LoVo (cell line): ENCODE measurements around the gene CADM3.

Source experiments
- DNase-seq: peaks from one replicate; pipeline ENCODE4 v3.0.0-alpha.2; 2016; ENCODE audit warnings: low spot score

CADM3 gene

GRCh38 chr1:159175571-159175970 is 4.2 kb downstream of the CADM3 start:
- no peak for DNase-seq

GRCh38 chr1:159177272-159177907 is 6.0 kb downstream of the CADM3 start:
- DNase-seq: peak; percentile 81

- no peak for DNase-seq
Measured at GRCh38 chr1:159179906-159180305, 8.5 kb downstream of the CADM3 start.

DNA sequence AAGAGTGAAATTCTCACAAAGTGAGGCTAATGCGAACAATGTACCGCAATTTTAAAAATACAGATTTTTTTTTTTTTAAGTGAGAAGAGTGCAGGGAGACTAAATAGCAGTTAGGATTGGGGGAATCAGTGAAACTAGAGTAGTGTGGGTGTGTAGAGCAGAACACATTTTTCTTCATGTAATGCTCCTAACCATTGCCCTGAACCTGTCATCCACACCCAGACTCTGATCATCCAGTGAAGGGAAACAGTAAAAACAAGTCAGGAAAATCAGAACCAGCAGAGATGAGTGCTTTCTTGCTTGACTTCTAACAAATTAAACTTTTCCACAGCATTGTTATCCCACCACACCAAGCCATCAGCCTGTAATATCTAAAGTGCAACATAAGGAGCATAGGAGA is 9.1 kb downstream of the CADM3 start:
- DNase-seq: no peak

DNA sequence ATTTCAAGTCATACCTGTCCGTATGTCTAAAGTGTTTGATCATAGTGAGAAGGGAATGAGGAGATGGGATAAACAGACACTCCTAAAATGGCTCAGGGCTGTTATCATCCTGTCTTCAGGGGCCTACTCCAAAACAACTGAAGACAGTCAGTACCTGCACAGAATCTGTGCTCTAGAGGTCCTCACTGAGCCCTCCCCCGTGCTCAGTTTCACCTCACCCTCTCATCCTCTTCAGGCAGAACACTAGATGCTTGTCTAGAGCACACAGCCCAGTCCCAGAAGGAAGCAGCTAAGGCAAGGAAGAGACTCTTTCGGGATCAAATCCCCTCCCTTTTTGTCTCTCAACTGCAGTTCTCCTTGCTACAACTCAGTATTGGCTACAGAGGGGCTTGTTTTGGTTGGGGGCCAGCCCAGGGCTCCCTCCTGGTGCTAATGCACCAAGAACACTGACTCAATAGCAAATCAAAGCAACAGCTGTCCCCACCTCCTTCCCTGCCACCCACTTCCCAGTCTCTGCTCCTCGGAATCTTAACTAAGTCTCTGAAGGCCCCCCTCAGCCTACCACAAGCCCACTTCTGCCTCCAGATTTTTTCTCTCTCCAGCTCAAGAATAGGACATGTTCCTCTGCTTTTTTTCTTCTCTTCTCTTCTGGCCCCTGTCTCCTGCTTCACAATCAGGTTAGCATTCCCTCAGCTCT is 10.1 kb downstream of the CADM3 start:
- DNase-seq: no peak

DNA sequence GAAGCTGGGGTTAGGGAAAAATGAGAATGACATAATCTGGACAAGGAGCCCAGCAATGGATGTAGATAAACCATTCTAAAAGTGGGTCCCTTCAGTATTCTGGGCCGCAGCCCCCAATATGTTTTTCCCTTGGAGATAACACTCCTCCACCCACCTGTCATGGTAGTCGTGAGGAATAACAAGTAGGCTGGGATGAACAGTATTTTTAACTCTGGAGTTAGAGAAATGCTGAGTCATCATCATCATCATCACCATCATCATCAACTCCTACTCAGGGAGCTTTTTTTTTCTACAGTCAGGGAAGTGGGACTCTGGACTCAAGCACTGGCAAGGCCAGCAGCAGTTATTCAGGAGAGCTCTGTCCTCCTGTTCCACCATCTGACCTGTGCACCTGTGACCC is 12.8 kb downstream of the CADM3 start:
- DNase-seq: no peak

DNA sequence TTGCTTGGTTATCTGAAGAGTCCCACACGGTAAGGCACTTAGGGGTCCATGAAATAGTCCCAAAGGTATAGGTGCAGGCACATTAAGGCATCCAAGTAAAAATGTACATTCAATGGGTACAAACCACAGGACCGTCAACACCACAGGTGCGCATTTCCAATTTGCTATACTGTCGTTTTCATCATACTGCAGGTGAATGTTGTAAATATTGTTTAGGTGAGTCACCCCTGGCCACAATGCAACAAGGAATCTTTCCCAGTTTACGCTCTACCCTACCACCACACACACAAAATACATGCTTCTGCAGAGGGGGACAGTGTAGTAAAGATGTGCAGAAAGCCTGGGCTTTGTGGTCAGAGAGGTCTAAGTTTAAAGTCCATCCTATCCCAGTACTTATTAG is 13.7 kb downstream of the CADM3 start:
- peak; percentile 27 for DNase-seq

- no peak for DNase-seq
Measured at GRCh38 chr1:159187033-159187432, 15.6 kb downstream of the CADM3 start.

GRCh38 chr1:159187647-159188374 is 16.4 kb downstream of the CADM3 start:
- no peak for DNase-seq

DNA sequence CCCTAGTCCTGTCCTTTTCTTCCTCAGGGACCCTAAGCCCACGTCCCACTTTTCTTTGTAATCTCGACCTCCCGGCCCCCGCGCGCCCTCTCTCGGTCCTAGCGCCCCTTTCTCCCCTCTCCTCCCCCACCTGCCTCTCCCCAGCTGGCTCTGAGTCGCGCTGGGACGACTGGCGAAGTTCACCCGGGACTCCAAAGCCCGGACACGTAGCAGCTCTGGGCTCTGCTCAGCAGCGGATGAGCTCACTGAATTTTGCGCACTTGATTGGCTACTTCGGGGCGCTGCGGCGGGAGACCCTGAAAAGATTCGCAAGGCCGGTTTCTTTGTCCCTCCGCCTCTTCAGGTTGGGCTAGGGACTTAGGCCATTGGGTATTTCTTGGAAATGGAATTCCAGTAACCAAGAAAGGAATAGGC is 17.0 kb downstream of the CADM3 start:
- DNase-seq: no peak

DNA sequence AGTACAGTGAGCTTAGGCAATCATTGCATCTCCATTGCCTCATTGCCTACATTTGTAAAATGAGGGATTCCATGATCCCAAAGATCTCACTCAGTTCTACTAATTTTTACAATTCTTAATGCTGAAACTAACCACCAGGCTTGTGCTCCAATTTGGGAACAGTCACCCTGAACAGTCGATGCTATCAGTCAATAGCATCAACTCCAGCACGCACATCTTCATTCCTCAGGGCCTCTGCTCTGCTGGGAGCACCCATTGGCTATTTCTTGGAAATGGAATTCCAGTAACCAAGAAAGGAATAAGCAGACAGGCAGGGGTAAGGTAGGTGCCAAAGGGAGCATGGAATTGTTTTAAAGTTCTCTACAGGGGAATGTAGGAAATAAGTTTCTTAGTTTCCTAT is 19.0 kb downstream of the CADM3 start:
- no peak for DNase-seq

DNA sequence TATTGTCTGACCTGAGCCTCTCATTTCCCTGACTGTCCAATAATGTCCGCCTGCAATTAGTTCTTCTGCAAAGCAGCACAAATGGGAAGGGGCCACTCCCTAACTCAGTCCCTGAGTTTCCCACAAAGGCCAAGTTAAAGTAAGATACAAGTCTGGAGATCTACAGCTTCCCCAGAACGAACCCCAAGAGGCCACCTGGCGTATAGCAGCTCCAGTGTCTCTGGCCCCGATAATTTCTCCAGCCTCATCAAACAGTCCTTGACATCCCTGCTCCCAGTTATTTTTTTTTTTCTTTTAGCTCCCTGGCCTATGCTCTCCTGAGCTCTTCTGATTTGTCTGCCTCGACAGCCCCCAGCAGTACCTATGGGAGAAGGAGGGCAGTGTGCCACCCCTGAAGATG is 25.1 kb downstream of the CADM3 start:
- no peak for DNase-seq

- DNase-seq: peak; percentile 59
Measured at GRCh38 chr1:159197561-159198557, 26.4 kb downstream of the CADM3 start.

DNA sequence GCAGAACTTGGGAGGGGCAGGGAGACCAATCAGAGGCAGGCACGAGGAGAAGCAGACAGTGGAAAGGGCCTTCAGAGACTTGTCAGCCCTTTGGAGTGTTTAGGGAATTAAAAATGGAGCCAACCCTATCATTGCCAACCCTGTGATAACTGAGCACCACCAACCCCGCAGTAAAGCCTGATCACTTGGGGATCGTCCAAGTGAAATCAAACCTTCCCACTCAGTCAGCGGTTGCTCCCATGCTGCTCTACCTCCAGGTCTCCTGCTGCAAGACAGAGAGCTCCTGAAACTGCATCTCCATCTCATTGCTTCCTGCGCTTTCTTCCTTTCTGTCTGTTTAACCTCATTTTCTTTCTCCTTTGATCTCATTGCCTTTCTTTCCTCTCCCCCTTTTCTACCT is 28.5 kb downstream of the CADM3 start:
- no peak for DNase-seq

DNA sequence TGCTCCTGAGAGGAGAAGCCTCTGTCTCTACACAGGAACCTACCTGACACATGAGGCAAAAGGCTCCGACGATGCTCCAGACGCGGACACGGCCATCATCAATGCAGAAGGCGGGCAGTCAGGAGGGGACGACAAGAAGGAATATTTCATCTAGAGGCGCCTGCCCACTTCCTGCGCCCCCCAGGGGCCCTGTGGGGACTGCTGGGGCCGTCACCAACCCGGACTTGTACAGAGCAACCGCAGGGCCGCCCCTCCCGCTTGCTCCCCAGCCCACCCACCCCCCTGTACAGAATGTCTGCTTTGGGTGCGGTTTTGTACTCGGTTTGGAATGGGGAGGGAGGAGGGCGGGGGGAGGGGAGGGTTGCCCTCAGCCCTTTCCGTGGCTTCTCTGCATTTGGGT is 29.4 kb downstream of the CADM3 start:
- DNase-seq: no peak

GRCh38 chr1:159201642-159202041 is 30.2 kb downstream of the CADM3 start:
- no peak for DNase-seq

- no peak for DNase-seq
Measured at GRCh38 chr1:159203610-159204009, 32.2 kb downstream of the CADM3 start.

- no peak for DNase-seq
Measured at GRCh38 chr1:159204161-159205141, 33.0 kb downstream of the CADM3 start, which contains the start of gene ACKR1. TSS of gene ACKR1 (plus strand) at chr1:159204875. CDS start at chr1:159204960, 85 bp downstream.

DNA sequence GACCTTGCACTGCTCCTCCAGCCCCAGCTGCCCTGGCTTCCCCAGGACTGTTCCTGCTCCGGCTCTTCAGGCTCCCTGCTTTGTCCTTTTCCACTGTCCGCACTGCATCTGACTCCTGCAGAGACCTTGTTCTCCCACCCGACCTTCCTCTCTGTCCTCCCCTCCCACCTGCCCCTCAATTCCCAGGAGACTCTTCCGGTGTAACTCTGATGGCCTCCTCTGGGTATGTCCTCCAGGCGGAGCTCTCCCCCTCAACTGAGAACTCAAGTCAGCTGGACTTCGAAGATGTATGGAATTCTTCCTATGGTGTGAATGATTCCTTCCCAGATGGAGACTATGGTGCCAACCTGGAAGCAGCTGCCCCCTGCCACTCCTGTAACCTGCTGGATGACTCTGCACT is 33.8 kb downstream of the CADM3 start:
- no peak for DNase-seq

DNA sequence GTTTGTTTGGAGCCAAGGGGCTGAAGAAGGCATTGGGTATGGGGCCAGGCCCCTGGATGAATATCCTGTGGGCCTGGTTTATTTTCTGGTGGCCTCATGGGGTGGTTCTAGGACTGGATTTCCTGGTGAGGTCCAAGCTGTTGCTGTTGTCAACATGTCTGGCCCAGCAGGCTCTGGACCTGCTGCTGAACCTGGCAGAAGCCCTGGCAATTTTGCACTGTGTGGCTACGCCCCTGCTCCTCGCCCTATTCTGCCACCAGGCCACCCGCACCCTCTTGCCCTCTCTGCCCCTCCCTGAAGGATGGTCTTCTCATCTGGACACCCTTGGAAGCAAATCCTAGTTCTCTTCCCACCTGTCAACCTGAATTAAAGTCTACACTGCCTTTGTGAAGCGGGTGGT is 34.7 kb downstream of the CADM3 start:
- no peak for DNase-seq

DNA sequence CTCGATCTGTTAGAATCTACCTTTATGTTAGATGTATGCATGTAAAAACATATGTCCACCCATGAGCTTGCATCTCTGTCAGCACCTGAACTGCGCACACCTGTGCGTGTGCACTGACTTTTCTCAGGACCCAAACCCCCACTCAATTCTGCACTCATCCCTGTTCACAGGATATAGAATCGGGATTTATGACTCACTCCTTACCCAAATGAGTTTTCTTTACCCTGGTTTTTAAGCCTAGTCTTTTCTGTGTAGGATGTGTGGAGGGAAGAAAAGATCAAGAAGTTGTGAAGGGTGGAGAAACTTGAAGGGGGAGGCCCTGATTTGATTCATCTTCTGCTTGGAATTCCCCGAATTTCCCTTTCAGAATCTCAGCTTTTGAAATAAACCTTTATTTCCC is 35.7 kb downstream of the CADM3 start:
- no peak for DNase-seq
